HepG2 (cell line): ENCODE data around the gene DNASE1L2. TPM values are rescaled to one million over a fixed set of nuclear protein-coding genes. Genes with fewer than 3 reads are reported as not detected.

Source experiments
- EHMT2 ChIP-seq: fragments of 200-600 bp; sonication (generic); IDR thresholded peaks from 2 replicates; pipeline ENCODE4 v1.7.0; 2017; ENCODE audit warnings: antibody characterized with exemption, low read depth, low read length, borderline replicate concordance
- ELF4 ChIP-seq: sonication (generic); formaldehyde crosslinking; IDR thresholded peaks from 2 replicates; pipeline ENCODE4 v1.5.0; 2020; ENCODE audit warnings: missing genetic modification reagents, mild to moderate bottlenecking, moderate library complexity, borderline replicate concordance
- GFI1 ChIP-seq: sonication (generic); formaldehyde crosslinking; IDR thresholded peaks from 2 replicates; pipeline ENCODE4 v1.5.0; 2020; ENCODE audit warnings: missing genetic modification reagents, mild to moderate bottlenecking, borderline replicate concordance
- MED1 ChIP-seq: sonication (generic); formaldehyde crosslinking; IDR thresholded peaks from 2 replicates; pipeline ENCODE4 v1.4.0; 2020; ENCODE audit warnings: missing genetic modification reagents
- NFIB ChIP-seq: sonication (generic); formaldehyde crosslinking; IDR thresholded peaks from 2 replicates; pipeline ENCODE4 v1.9.0; 2021; ENCODE audit warnings: missing genetic modification reagents, mild to moderate bottlenecking, borderline replicate concordance
- PRMT3 ChIP-seq: sonication (generic); formaldehyde crosslinking; IDR thresholded peaks from 2 replicates; pipeline ENCODE4 v1.8.1; 2022; ENCODE audit warnings: low read depth, mild to moderate bottlenecking, moderate library complexity, missing genetic modification reagents, borderline replicate concordance
- REPIN1 ChIP-seq: sonication (generic); formaldehyde crosslinking; IDR thresholded peaks from 2 replicates; pipeline ENCODE4 v1.8.0; 2022; ENCODE audit warnings: missing genetic modification reagents, low read depth, mild to moderate bottlenecking, borderline replicate concordance
- RFXANK ChIP-seq: IDR thresholded peaks from 2 replicates; pipeline ENCODE4 v1.6.1; 2016
- SAP130 ChIP-seq: IDR thresholded peaks from 2 replicates; pipeline ENCODE4 v1.6.1; 2016; ENCODE audit warnings: low read depth
- SP5 ChIP-seq: IDR thresholded peaks from 2 replicates; pipeline ENCODE4 v1.6.1; 2016; ENCODE audit warnings: low read depth, borderline replicate concordance
- TMF1 ChIP-seq: sonication (generic); formaldehyde crosslinking; IDR thresholded peaks from 2 replicates; pipeline ENCODE4 v1.8.1; 2022; ENCODE audit warnings: low read depth, missing genetic modification reagents
- U2AF1 ChIP-seq: fragments of 200-400 bp; formaldehyde crosslinking; optimal IDR thresholded peaks from 2 replicates; pipeline ENCODE3; 2017; ENCODE audit warnings: mild to moderate bottlenecking, low read depth, low read length
- ZBTB8A ChIP-seq: sonication (generic); formaldehyde crosslinking; IDR thresholded peaks from 2 replicates; pipeline ENCODE4 v1.4.0; 2020; ENCODE audit warnings: mild to moderate bottlenecking, low read depth, missing genetic modification reagents, borderline replicate concordance
- ZFP37 ChIP-seq: sonication (generic); formaldehyde crosslinking; IDR thresholded peaks from 2 replicates; pipeline ENCODE4 v1.4.0; 2020; ENCODE audit warnings: missing genetic modification reagents, borderline replicate concordance
- ZFP41 ChIP-seq: sonication (generic); formaldehyde crosslinking; IDR thresholded peaks from 2 replicates; pipeline ENCODE4 v1.4.0; 2020; ENCODE audit warnings: mild to moderate bottlenecking, missing genetic modification reagents, borderline replicate concordance
- ZFX ChIP-seq: sonication (generic); formaldehyde crosslinking; IDR thresholded peaks from 2 replicates; pipeline ENCODE4 v1.4.0; 2020; ENCODE audit warnings: mild to moderate bottlenecking, low read depth, missing genetic modification reagents, moderate library complexity
- ZFY ChIP-seq: sonication (generic); formaldehyde crosslinking; IDR thresholded peaks from 2 replicates; pipeline ENCODE4 v1.4.0; 2020; ENCODE audit warnings: missing genetic modification reagents
- ZMAT3 ChIP-seq: sonication (generic); formaldehyde crosslinking; conservative IDR thresholded peaks from 2 replicates; pipeline ENCODE4 v1.7.0; 2021; ENCODE audit warnings: missing genetic modification reagents
- ZMYM4 ChIP-seq: sonication (generic); formaldehyde crosslinking; IDR thresholded peaks from 2 replicates; pipeline ENCODE4 v1.8.1; 2023; ENCODE audit warnings: mild to moderate bottlenecking, missing genetic modification reagents
- ZNF138 ChIP-seq: sonication (generic); formaldehyde crosslinking; IDR thresholded peaks from 2 replicates; pipeline ENCODE4 v1.5.0; 2020; ENCODE audit warnings: mild to moderate bottlenecking, low read depth, missing genetic modification reagents
- ZNF230 ChIP-seq: sonication (generic); formaldehyde crosslinking; IDR thresholded peaks from 2 replicates; pipeline ENCODE4 v1.4.0; 2020; ENCODE audit warnings: mild to moderate bottlenecking, missing genetic modification reagents
- ZNF816 ChIP-seq: sonication (generic); formaldehyde crosslinking; IDR thresholded peaks from 2 replicates; pipeline ENCODE4 v1.8.0; 2022; ENCODE audit warnings: missing genetic modification reagents, mild to moderate bottlenecking, borderline replicate concordance
- ZSCAN25 ChIP-seq: sonication (generic); formaldehyde crosslinking; IDR thresholded peaks from 2 replicates; pipeline ENCODE4 v1.8.0; 2022; ENCODE audit warnings: mild to moderate bottlenecking, missing genetic modification reagents
- polyA plus RNA-seq, 8 experiments: library from polyadenylated mRNA; depleted of rRNA in 3 of 8; stranded (reverse) in 7 of 8; unstranded in 1 of 8; fragments of >200 nt; fragmentation: Illumina TruSeq in 4 of 8; extraction: Trizol in 4 of 8; gene quantifications; 2 replicates each; pipeline versions ENCODE4 v1.2.1 to v1.2.3, GENCODE V29; 2011 to 2016; ENCODE audit warnings: low read depth in 4 of 8, missing spikeins in 1 of 8, mixed read lengths in 1 of 8; ENCODE audit not compliant: insufficient read depth in 1 of 8
- total RNA-seq, 5 experiments: library from RNA; depleted of rRNA; stranded (reverse); fragments of >200 nt; fragmentation: Illumina TruSeq; extraction: Trizol; gene quantifications; 2 replicates each; pipeline ENCODE4 v1.2.3, GENCODE V29; 2016; ENCODE audit warnings: low read depth in 1 of 5
- TF ChIP-seq, protein P1 (sequence below): sonication (generic); formaldehyde crosslinking; IDR thresholded peaks from 2 replicates; pipeline ENCODE4 v1.8.0; 2022; ENCODE audit warnings: missing genetic modification reagents, mild to moderate bottlenecking, borderline replicate concordance
- TF ChIP-seq, protein P2 (sequence below): sonication (generic); formaldehyde crosslinking; IDR thresholded peaks from 2 replicates; pipeline ENCODE4 v1.4.0; 2020; ENCODE audit warnings: missing genetic modification reagents
- TF ChIP-seq, protein P3 (sequence below): sonication (generic); formaldehyde crosslinking; conservative IDR thresholded peaks from 2 replicates; pipeline ENCODE4 v1.4.0; 2020; ENCODE audit warnings: missing genetic modification reagents
- TF ChIP-seq, protein P4 (sequence below): sonication (generic); formaldehyde crosslinking; IDR thresholded peaks from 2 replicates; pipeline ENCODE4 v1.9.0; 2021; ENCODE audit warnings: missing genetic modification reagents, mild to moderate bottlenecking, borderline replicate concordance

DNASE1L2 gene
- total and polyA plus RNA-seq, 2 of the 13 experiments (the other 11 are each of a cell fraction or from before 2014, with no cell fraction given), result 0.44 to 0.50 TPM

DNA sequence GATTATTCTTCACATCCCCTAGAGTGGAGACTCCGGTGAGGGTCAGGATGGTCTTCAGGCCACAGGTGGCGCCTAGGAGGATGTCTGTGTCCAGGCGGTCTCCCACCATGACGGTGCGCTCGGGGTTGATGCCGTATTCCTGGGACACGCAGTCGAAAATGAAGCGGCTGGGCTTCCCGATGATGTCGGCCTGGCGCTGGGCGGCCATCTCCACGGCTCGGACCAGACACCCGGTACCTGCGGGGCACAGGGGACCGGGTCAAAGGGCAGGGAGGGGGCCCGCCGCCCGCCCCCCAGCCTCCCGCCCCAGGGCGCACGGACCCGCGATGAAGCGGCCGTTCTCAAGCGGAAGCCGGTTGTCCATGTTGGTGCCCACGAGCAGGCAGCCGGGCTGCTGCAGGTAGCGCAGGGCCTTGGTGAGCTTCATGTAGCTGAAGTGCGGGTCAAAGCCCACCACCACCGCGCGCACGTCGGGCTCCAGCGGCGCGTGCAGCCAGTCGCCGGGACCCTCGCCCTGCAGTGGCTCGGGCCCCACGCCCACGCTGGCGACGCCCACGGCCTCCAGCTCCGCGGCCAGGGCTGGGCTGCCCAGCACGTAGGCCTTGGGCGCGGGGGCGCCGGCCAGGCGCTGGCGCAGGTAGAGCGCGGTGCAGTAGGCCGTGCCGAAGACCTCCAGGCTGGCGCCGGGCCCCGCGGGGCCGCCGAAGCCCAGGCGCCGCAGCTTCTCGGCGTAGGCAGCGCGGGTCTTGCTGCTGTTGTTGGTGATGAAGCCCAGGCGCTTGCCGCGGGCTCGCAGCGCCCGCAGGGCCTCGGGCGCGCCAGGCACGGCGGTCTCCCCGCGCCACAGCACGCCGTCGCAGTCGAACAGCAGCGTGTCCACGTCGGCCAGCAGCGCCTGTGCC lies 22.2 kb upstream of the DNASE1L2 start (continued):
- TF ChIP-seq, protein P1, sequence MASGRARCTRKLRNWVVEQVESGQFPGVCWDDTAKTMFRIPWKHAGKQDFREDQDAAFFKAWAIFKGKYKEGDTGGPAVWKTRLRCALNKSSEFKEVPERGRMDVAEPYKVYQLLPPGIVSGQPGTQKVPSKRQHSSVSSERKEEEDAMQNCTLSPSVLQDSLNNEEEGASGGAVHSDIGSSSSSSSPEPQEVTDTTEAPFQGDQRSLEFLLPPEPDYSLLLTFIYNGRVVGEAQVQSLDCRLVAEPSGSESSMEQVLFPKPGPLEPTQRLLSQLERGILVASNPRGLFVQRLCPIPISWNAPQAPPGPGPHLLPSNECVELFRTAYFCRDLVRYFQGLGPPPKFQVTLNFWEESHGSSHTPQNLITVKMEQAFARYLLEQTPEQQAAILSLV (CRISPR knock-in tag), result 0 out of 2 replicates have a peak, but pooled peaks have one; percentile 4
- no peak for TF ChIP-seq ZMAT3
- peak; percentile 63 for TF ChIP-seq ZFY (CRISPR knock-in tag)
- no peak; the same call in none of the 2 replicates for TF ChIP-seq ZFX
- 0 out of 2 replicates have a peak, but pooled peaks have one; percentile 4 for TF ChIP-seq PRMT3
- no peak for TF ChIP-seq EHMT2
- no peak for TF ChIP-seq REPIN1 (CRISPR knock-in tag)
- peak; percentile 6 for TF ChIP-seq SAP130
- no peak for TF ChIP-seq ELF4 (CRISPR knock-in tag)
- TF ChIP-seq, protein P2, sequence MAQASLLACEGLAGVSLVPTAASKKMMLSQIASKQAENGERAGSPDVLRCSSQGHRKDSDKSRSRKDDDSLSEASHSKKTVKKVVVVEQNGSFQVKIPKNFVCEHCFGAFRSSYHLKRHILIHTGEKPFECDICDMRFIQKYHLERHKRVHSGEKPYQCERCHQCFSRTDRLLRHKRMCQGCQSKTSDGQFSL (CRISPR knock-in tag), result no peak
- TF ChIP-seq NFIB (CRISPR knock-in tag), result no peak
- no peak for TF ChIP-seq ZNF230 (CRISPR knock-in tag)
- TF ChIP-seq TMF1 (CRISPR knock-in tag), result no peak
- no peak for TF ChIP-seq GFI1 (CRISPR knock-in tag)
- TF ChIP-seq RFXANK (CRISPR knock-in tag), result no peak
- no peak for TF ChIP-seq ZNF816
- TF ChIP-seq ZNF138 (CRISPR knock-in tag), result no peak
- no peak for TF ChIP-seq SP5 (CRISPR knock-in tag)
- TF ChIP-seq ZFP37 (CRISPR knock-in tag), result no peak
- TF ChIP-seq, protein P3, sequence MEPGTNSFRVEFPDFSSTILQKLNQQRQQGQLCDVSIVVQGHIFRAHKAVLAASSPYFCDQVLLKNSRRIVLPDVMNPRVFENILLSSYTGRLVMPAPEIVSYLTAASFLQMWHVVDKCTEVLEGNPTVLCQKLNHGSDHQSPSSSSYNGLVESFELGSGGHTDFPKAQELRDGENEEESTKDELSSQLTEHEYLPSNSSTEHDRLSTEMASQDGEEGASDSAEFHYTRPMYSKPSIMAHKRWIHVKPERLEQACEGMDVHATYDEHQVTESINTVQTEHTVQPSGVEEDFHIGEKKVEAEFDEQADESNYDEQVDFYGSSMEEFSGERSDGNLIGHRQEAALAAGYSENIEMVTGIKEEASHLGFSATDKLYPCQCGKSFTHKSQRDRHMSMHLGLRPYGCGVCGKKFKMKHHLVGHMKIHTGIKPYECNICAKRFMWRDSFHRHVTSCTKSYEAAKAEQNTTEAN, result no peak; the same call in 1 of the 2 replicates
- TF ChIP-seq U2AF1, result no peak
- TF ChIP-seq ZMYM4 (CRISPR knock-in tag), result no peak
- TF ChIP-seq, protein P4, sequence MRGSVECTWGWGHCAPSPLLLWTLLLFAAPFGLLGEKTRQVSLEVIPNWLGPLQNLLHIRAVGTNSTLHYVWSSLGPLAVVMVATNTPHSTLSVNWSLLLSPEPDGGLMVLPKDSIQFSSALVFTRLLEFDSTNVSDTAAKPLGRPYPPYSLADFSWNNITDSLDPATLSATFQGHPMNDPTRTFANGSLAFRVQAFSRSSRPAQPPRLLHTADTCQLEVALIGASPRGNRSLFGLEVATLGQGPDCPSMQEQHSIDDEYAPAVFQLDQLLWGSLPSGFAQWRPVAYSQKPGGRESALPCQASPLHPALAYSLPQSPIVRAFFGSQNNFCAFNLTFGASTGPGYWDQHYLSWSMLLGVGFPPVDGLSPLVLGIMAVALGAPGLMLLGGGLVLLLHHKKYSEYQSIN (CRISPR knock-in tag), result no peak
- TF ChIP-seq ZSCAN25 (CRISPR knock-in tag), result no peak
- TF ChIP-seq ZBTB8A (CRISPR knock-in tag), result no peak
- TF ChIP-seq ZFP41 (CRISPR knock-in tag), result no peak
- TF ChIP-seq MED1 (CRISPR knock-in tag), result no peak
